Measurements from ENCODE around the gene AURKAIP1.
"Not testable (repeated sequence)": the region's sequence is repeated elsewhere in the genome, so short reads cannot be mapped to it uniquely, and the experiment has no call there.

The AURKAIP1 gene

DNA sequence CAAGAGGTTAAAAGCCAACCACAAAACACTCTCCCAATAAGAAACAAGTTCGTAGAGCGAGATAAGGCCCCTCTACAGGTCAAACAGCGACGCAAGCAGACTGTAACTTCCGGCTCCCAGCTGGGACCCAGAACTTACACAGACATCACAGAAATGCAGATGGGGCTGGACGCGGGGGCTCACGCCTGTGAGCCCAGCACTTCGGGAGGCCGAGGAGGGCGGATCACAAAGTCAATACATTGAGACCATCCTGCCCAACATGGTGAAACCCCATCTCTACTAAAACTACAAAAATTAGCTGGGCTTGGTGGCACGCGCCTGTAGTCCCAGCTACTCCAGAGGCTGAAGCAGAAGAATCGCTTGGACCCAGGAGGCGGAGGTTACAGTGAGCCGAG, 13.1 kb upstream of the AURKAIP1 start:
- peaks cover 89% of the 10 kb centered on the region for H3K36me3 Mint-ChIP-seq (ENCODE audit: low read depth)
- no peak overlapping the region for H3K4me3 Mint-ChIP-seq
- H3K27me3 Mint-ChIP-seq (ENCODE audit: low read depth, poor library complexity): peaks cover 6% of the 10 kb centered on the region
- H3K27ac Mint-ChIP-seq: no peak overlapping the region
- no peaks in the 10 kb centered on the region for H3K4me1 Mint-ChIP-seq
- TF ChIP-seq, protein P1, sequence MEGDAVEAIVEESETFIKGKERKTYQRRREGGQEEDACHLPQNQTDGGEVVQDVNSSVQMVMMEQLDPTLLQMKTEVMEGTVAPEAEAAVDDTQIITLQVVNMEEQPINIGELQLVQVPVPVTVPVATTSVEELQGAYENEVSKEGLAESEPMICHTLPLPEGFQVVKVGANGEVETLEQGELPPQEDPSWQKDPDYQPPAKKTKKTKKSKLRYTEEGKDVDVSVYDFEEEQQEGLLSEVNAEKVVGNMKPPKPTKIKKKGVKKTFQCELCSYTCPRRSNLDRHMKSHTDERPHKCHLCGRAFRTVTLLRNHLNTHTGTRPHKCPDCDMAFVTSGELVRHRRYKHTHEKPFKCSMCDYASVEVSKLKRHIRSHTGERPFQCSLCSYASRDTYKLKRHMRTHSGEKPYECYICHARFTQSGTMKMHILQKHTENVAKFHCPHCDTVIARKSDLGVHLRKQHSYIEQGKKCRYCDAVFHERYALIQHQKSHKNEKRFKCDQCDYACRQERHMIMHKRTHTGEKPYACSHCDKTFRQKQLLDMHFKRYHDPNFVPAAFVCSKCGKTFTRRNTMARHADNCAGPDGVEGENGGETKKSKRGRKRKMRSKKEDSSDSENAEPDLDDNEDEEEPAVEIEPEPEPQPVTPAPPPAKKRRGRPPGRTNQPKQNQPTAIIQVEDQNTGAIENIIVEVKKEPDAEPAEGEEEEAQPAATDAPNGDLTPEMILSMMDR (IDR thresholded peaks at IDR 0.05): no peak
- no peak for DNase-seq
- H3K9me3 Mint-ChIP-seq: no peaks in the 10 kb centered on the region

DNA sequence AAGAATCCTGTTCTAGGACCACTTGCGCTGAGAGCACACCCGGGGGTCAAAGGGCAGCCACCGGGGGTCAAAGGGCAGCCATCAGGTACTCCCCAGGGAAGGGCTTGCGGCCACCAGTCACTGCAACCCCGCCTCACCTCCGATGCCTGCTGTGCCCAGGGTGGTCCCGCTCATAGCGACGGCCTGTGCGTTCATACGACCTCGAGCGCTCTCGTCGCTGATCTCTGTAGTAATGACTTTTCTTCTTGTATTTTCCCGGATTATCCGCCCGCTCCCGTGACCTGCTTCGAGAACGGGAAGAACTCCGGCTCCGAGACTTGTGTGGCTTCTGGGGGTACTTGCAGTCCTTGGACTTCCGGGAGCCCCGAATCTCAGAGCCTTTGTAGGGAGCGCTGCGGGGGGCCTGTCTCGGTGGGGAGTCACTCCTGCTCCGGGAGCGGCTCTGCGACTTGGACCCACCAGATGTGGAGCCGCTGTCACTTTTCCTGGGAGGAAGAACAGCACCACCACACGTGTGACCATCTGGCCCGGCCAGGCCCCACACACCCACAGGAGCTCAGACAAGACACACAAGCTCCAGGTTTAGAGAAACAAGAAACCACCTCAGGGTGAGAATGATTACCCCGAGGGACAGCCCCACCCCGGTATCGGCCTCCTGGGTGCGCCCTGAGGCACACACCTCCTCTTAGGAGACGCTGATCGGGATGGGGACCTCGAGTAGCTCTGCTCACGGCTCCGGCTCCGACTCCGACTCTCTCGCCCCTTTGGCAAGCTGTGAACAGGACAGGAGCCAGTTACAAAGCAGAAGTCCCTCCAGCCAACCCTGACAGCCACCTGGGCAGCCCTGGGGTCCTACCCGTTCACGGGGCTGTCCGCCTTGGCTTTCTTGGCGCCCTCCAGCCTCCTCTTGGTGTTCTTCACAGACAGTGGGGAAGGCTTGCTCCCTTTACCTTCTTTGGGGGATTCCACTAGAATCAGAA, 12.4 kb upstream of the AURKAIP1 start:
- no peak overlapping the region for H3K27ac Mint-ChIP-seq
- peaks cover 82% of the 10 kb centered on the region for H3K36me3 Mint-ChIP-seq (ENCODE audit: low read depth)
- H3K4me3 Mint-ChIP-seq: no peak overlapping the region
- no peaks in the 10 kb centered on the region for H3K9me3 Mint-ChIP-seq
- peaks cover 8% of the 10 kb centered on the region for H3K27me3 Mint-ChIP-seq (ENCODE audit: low read depth, poor library complexity)
- H3K4me1 Mint-ChIP-seq: no peaks in the 10 kb centered on the region
- no peak for DNase-seq
- TF ChIP-seq, protein P1 (IDR thresholded peaks at IDR 0.05): no peak

DNA sequence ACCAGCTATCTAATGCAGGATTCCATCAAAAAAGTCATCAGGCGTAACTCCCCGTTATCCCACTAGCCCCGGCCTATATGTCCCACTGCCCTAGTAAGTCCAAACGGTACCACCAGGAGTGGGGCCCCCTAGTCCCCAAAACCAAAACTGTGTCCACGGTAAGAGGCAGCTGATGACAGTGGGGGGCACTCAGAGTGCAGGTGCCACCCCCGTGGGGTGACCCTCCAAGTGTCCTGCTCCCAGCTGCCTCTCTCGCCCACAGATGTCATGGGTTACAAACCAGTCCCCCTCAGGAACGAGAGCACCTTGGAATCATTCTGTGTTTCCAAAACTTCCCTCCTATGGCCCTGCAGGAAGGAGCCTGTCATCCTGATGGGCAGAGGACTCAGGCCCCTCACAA, 10.9 kb upstream of the AURKAIP1 start:
- DNase-seq: no peak
- Mint-ChIP-seq H3K36me3 (ENCODE audit: low read depth) (peaks cover 67% of the 10 kb centered on the region), H3K4me1 (no peaks in the 10 kb centered on the region), H3K4me3 (no peak overlapping the region), H3K27ac (no peak overlapping the region), H3K9me3 (no peaks in the 10 kb centered on the region), H3K27me3 (ENCODE audit: low read depth, poor library complexity) (peaks cover 8% of the 10 kb centered on the region)
- TF ChIP-seq, protein P1 (IDR thresholded peaks at IDR 0.05): no peak

DNA sequence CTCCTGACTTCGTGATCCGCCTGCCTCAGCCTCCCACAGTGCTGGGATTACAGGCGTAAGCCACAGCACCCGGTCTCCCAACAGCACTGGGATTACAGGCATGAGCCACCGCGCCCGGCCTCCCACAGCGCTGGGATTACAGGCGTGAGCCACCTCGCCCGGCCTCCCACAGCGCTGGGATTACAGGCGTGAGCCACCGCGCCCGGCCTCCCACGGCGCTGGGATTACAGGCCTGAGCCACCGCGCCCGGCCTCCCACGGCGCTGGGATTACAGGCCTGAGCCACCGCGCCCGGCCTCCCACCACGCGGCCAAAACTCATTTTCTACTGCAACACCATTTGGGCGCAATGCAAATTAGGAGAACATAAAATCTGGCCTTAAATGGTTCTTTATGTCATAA, 10.3 kb upstream of the AURKAIP1 start:
- DNase-seq; H3K27me3 Mint-ChIP-seq (ENCODE audit: low read depth, poor library complexity); H3K4me3 Mint-ChIP-seq; H3K9me3 Mint-ChIP-seq; H3K27ac Mint-ChIP-seq; H3K4me1 Mint-ChIP-seq: not testable (repeated sequence)
- H3K36me3 Mint-ChIP-seq (ENCODE audit: low read depth): peaks cover 61% of the 10 kb centered on the region

DNA sequence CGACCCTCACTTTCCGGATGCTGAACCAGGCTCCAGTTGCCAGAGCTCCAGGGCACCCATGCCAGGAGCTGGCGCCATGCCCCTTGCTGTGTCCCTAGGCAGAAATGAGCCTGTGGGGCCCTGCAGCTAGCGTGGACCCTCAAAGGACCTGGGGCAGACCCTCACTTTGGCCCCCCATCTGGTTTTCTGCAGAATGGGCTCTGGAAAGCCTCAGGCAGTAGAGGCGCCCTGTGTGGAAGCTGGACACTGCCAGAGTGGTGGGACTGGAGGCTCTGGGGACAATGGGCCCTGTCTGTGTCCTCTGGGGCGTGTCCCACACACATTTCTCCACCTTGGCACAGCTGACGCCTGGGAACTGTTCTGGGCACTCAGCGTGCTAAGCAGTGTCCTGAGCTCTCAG, 6.3 kb upstream of the AURKAIP1 start:
- Mint-ChIP-seq H3K27ac (no peak overlapping the region), H3K27me3 (ENCODE audit: low read depth, poor library complexity) (peaks cover 6% of the 10 kb centered on the region), H3K36me3 (ENCODE audit: low read depth) (peaks cover 23% of the 10 kb centered on the region), H3K4me1 (no peaks in the 10 kb centered on the region), H3K9me3 (no peaks in the 10 kb centered on the region), H3K4me3 (no peak overlapping the region)
- TF ChIP-seq, protein P1 (IDR thresholded peaks at IDR 0.05): no peak
- DNase-seq: no peak

DNA sequence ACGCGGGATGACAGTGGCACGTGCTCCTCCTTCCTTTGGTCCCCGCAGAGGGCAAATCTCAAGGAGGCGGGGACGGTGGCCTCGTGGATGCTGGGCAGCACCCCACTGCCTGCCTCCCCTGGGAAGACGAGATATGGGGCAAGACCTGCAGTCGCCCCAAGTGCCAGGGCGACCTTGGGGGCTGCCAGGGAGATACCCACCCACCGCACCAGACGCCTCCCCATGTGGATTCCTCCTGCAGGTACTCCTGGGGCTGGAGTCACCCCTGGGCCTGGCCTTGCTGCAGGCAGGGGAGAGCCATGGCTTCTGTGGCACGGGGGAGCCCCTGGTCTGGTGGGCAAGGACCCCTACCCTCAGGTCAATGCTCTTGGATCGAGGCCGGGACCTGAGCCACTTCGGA, 5.9 kb upstream of the AURKAIP1 start:
- no peak overlapping the region for H3K4me3 Mint-ChIP-seq
- TF ChIP-seq, protein P1 (IDR thresholded peaks at IDR 0.05): no peak
- H3K27me3 Mint-ChIP-seq (ENCODE audit: low read depth, poor library complexity): peaks cover 6% of the 10 kb centered on the region
- H3K36me3 Mint-ChIP-seq (ENCODE audit: low read depth): peaks cover 18% of the 10 kb centered on the region
- no peaks in the 10 kb centered on the region for H3K9me3 Mint-ChIP-seq
- DNase-seq: no peak
- no peak overlapping the region for H3K27ac Mint-ChIP-seq
- no peaks in the 10 kb centered on the region for H3K4me1 Mint-ChIP-seq
